Activated CD8-positive, alpha-beta T cell treated with anti-CD3 and anti-CD28 coated beads for 36 hours (primary cell): ENCODE measurements around the gene NWD2. TPM values are rescaled to one million over a fixed set of nuclear protein-coding genes. Genes with fewer than 3 reads are reported as not detected.

Source experiments
- ATAC-seq: fragments of 200-7000 bp; cut with Tn5 transposase; one replicate; pipeline ENCODE4 v1.10.0; 2021; ENCODE audit warnings: mild to moderate bottlenecking, moderate library complexity
- CTCF ChIA-PET: fragments of 350-600 bp; sonication (Branson Sonifier 250); formaldehyde crosslinking; loops from one replicate; lab custom pipeline; 2021; ENCODE audit warnings: antibody characterized with exemption; lab: Charles Lee
- POLR2A ChIA-PET: fragments of 350-600 bp; sonication (Branson Sonifier 250); formaldehyde crosslinking; loops from one replicate; lab custom pipeline; 2021; ENCODE audit warnings: antibody characterized with exemption; lab: Charles Lee
- DNase-seq: peaks from one replicate; pipeline ENCODE4 v3.0.0-alpha.2; 2020
- H3K27ac Mint-ChIP-seq: one replicate; pipeline ENCODE4 v1.8.0; 2021; ENCODE audit warnings: mild to moderate bottlenecking, mixed read lengths
- H3K27me3 Mint-ChIP-seq: one replicate; pipeline ENCODE4 v1.8.0; 2021; ENCODE audit warnings: mixed read lengths
- H3K36me3 Mint-ChIP-seq: one replicate; pipeline ENCODE4 v1.8.0; 2021; ENCODE audit warnings: low read depth, mixed read lengths
- H3K4me1 Mint-ChIP-seq: one replicate; pipeline ENCODE4 v1.8.0; 2021; ENCODE audit warnings: low read depth, mixed read lengths
- H3K4me3 Mint-ChIP-seq: one replicate; pipeline ENCODE4 v1.8.0; 2021; ENCODE audit warnings: mild to moderate bottlenecking, moderate library complexity, mixed read lengths
- H3K9me3 Mint-ChIP-seq: one replicate; pipeline ENCODE4 v1.8.0; 2021; ENCODE audit warnings: mixed read lengths
- intact Hi-C: fragments of 100-400 bp; cut with micrococcal nuclease; formaldehyde crosslinking; loops from one replicate; pipeline ENCODE4 v1.10.0; 2022
- total RNA-seq, 2 experiments: library from RNA; stranded (reverse); gene quantifications; one replicate each; pipeline ENCODE4 v1.2.3, GENCODE V29; 2021
- TF ChIP-seq, protein P1 (sequence below): fragments of 200-600 bp; IDR thresholded peaks from one replicate; pipeline ENCODE4 v1.8.0; 2022; ENCODE audit warnings: antibody characterized with exemption, mild to moderate bottlenecking

Gene NWD2
- total RNA-seq, 2 experiments from 2014 or later: not detected

DNA sequence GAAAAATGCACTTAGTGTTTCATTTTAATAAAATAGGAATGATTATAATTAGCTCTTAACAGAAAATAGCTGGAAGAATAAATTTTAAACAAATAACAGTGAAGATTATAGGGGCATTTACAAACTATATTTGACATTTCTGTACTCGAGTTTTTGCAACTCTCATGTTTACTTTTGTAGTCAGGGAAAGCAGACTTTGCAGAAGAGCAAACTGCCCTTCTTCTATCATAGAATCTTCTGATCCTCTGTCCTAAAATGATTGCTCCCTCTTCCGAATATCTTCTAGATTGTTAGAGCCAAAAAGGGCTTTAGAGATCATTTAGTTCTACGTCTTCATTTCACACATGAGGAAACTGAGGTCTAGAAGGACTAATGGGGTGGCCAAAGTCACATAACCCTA lies 222.7 kb downstream of the NWD2 start:
- no peaks in the 10 kb centered on the region for H3K9me3 Mint-ChIP-seq
- POLR2A ChIA-PET: no interaction called here
- ATAC-seq: no peak

DNA sequence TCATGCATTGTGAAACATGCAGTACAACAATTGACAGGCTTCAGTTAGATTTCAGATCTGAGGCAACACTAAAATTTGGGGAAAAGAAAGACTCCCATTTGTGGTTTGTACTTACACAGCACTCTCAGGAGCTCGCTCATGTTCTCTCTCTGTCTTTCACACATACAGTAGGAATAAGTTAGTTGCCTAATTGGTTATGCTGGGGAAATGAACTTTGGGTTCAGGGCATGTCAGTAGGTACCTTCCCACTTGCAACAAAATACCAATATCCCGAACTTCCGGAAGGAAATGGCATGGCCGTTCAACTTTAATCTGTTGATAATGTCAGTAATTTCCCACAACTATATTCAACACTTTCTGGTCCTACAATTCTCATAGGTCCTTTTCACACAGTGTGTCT lies 223.3 kb downstream of the NWD2 start:
- Mint-ChIP-seq H3K27ac (no peak overlapping the region), H3K9me3 (no peaks in the 10 kb centered on the region), H3K4me1 (no peaks in the 10 kb centered on the region), H3K36me3 (no peaks in the 10 kb centered on the region), H3K4me3 (no peak overlapping the region), H3K27me3 (peaks cover 6% of the 10 kb centered on the region)
- no peak for DNase-seq
- intact Hi-C loops: no loop called here
- ATAC-seq: no peak
- POLR2A ChIA-PET: no interaction called here
- CTCF ChIA-PET: no interaction called here
- TF ChIP-seq, protein P1, sequence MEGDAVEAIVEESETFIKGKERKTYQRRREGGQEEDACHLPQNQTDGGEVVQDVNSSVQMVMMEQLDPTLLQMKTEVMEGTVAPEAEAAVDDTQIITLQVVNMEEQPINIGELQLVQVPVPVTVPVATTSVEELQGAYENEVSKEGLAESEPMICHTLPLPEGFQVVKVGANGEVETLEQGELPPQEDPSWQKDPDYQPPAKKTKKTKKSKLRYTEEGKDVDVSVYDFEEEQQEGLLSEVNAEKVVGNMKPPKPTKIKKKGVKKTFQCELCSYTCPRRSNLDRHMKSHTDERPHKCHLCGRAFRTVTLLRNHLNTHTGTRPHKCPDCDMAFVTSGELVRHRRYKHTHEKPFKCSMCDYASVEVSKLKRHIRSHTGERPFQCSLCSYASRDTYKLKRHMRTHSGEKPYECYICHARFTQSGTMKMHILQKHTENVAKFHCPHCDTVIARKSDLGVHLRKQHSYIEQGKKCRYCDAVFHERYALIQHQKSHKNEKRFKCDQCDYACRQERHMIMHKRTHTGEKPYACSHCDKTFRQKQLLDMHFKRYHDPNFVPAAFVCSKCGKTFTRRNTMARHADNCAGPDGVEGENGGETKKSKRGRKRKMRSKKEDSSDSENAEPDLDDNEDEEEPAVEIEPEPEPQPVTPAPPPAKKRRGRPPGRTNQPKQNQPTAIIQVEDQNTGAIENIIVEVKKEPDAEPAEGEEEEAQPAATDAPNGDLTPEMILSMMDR: no peak

More for the DNA sequence above, 222.7 kb downstream of the NWD2 start:
- TF ChIP-seq, protein P1: no peak
- no peak overlapping the region for H3K27ac Mint-ChIP-seq
- peaks cover 3% of the 10 kb centered on the region for H3K27me3 Mint-ChIP-seq
- H3K4me3 Mint-ChIP-seq: no peak overlapping the region
- intact Hi-C loops: no loop called here
- CTCF ChIA-PET: no interaction called here
- no peak for DNase-seq
- H3K36me3 Mint-ChIP-seq: no peaks in the 10 kb centered on the region
- no peaks in the 10 kb centered on the region for H3K4me1 Mint-ChIP-seq

DNA sequence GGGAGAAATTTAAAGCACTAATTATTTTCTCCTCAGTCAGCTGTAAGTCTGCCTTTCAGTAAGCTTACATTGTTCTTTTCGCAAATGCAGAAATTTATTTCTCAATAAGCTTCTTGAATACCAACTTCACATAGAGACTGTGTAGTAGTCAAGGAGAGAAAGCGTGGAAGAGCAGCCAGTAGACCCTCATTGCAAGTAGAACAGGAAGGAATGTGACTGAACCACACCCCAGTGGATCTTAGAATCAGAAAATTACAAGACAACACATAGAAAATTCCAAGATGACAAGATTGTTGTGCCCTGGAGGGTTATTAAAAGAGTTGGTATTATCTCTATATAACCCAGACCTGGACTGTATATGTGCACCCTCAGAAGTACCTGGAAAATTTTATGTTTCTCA lies 224.7 kb downstream of the NWD2 start:
- CTCF ChIA-PET: no interaction called here
- POLR2A ChIA-PET: no interaction called here
- ATAC-seq (no peak), DNase-seq (no peak)
- H3K36me3 Mint-ChIP-seq: no peaks in the 10 kb centered on the region
- H3K4me3 Mint-ChIP-seq: no peak overlapping the region
- H3K27me3 Mint-ChIP-seq: peaks cover 12% of the 10 kb centered on the region
- no peaks in the 10 kb centered on the region for H3K9me3 Mint-ChIP-seq
- intact Hi-C loops: no loop called here
- H3K27ac Mint-ChIP-seq: no peak overlapping the region
- TF ChIP-seq, protein P1: no peak
- H3K4me1 Mint-ChIP-seq: no peaks in the 10 kb centered on the region

DNA sequence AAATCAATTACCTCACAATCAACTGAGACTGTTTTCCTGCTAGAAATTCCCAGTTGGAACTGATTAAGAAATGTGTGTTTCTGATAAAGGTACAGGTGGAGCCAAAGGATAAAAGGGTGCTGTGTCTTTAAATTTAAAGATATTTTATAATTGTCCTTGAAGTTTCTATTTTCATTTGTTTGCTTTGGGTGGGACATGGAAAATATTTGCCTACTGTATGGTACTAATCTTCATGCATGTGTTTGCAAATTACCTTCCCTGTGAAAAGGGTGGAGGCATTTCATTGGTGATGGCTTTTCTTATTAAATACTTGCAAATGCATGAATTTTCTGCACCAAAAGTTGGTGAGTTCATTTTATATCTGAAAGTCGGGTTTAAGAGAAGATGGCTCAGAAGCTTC lies 225.7 kb downstream of the NWD2 start:
- ChIA-PET POLR2A (no interaction called here), CTCF (no interaction called here)
- H3K9me3 Mint-ChIP-seq: no peaks in the 10 kb centered on the region
- TF ChIP-seq, protein P1: no peak
- H3K4me1 Mint-ChIP-seq: no peaks in the 10 kb centered on the region
- H3K4me3 Mint-ChIP-seq: no peak overlapping the region
- DNase-seq (no peak), ATAC-seq (no peak)
- no peak overlapping the region for H3K27ac Mint-ChIP-seq
- H3K27me3 Mint-ChIP-seq: peaks cover 13% of the 10 kb centered on the region
- no peaks in the 10 kb centered on the region for H3K36me3 Mint-ChIP-seq
- intact Hi-C loops: no loop called here

DNA sequence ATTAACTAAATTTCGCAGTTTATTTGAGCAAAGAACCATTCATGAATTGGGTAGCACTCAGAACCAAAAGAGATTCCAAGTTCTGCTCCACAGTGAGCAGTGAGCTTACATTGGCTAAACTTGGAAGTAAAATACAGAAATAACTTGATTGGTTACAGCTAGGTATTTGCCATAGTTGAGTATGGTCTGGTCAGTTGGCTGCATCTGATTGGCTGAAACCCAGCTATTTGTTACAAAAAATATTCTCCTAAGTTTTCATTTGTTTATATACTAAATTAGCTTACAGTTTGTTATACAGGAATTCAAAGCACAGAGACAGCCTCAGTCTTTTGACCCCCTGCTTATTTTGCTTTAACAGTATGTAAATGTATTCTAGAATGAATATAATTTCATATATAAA lies 226.6 kb downstream of the NWD2 start:
- H3K4me3 Mint-ChIP-seq: no peak overlapping the region
- DNase-seq: no peak
- intact Hi-C loops: no loop called here
- no peak overlapping the region for H3K27ac Mint-ChIP-seq
- no peaks in the 10 kb centered on the region for H3K9me3 Mint-ChIP-seq
- H3K27me3 Mint-ChIP-seq: peaks cover 15% of the 10 kb centered on the region
- no peaks in the 10 kb centered on the region for H3K4me1 Mint-ChIP-seq
- CTCF ChIA-PET: interaction anchor here (1.1 kb wide), 1 partner anchor 18 kb away, joined by 3 read pairs; no protein-coding TSS in a partner anchor
- ATAC-seq: no peak
- TF ChIP-seq, protein P1: no peak
- POLR2A ChIA-PET: no interaction called here
- no peaks in the 10 kb centered on the region for H3K36me3 Mint-ChIP-seq
